DMS79 (cell line): ENCODE data around the gene BCAM.
"Not testable (repeated sequence)": the region's sequence is repeated elsewhere in the genome, so short reads cannot be mapped to it uniquely, and the experiment has no call there.

ENCODE experiments used
- DNase-seq: peaks from one replicate; lab custom pipeline; 2025; lab: John Stamatoyannopoulos, UW

BCAM gene

DNA sequence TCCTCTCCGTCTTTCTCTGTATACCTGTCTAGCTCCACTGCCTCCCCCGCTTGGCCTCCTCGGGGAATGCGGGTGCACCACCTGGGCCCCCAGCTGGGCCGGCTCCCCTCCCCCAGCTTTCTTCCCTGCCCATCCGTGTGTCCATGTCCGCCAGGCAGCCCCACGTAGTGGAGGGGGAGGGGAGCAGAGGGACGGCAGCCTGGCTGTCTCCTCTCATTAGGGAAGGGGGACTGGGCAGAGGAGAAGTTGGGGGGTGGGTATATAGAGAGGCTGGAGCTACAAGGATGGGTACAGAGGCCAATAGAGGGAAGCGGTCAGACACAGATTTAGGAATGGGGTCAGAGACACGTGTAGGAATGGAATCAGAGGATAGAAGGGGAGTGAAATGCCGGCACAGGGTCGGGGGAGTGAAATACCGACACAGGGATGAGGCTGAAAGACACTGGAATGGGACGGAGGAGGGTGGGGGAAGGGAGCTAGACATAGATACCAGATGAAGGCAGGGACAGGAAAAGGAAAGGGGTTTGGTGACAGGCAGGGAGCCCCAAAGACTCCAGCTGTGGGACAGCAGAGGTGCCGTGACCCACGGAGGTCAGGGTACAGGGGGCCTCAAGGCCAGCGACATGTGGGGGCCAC lies 40.0 kb downstream of the BCAM start:
- DNase-seq = no peak

DNA sequence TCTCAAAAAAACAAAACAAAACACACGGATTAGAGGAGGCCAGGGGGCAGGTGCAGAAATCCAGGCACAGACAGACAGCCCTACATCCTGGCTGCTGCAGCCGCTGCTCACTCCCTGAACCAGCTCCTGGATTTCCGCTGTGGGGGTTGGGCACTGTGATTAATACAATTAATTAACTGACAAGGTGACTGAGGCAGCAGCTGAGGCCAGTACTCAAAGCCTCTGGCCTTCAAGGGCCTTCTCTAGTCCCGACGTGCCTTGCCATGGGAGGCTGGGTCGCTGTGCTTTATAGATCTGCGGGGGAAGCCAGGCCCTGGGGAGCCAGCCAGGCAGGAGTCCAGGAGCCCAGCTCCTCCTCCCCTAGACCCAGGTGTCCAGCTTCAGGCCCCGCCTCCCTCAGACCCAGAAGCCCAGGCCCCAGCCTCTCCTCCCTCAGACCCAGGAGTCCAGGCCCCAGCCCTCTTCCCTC lies 41.8 kb downstream of the BCAM start:
- DNase-seq = no peak

DNA sequence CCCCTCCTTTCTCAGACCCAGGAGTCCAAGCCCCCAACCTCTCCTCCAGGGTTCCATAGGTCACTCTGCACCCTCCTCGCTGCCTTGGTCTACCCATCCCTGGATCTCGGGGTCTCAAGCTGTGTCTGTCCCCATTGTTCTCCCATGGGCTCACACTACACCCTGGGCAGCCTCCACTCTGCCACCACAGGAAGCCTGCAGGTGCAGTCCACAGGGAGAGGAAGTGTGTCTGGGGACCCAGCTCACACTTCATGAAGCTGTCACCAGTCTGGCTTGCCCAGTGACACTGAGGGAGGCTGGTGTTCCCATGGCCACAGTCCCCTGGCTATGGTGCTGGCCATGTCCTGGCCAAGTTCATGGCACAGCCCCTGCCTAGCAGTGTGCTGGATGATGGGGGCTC lies 42.5 kb downstream of the BCAM start:
- no peak for DNase-seq

DNA sequence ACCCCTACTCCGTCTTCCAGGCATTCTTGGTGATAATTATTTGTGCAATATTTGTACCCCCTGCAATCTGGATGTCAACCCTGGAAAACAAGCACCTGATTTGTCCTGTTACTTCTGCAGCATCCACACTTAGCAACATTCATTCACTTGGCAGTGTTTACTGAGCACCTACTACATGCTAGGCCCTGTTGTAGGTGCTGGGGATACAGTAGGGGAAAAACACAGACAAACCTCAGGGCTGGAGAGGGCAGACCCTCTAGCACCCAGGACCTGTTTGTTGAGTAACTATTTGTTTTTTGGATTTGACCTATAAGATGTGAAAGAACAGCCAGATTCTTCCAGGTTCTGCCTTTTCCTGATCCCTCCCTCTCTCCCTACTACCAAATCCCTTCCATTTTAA lies 46.7 kb downstream of the BCAM start:
- no peak for DNase-seq

DNA sequence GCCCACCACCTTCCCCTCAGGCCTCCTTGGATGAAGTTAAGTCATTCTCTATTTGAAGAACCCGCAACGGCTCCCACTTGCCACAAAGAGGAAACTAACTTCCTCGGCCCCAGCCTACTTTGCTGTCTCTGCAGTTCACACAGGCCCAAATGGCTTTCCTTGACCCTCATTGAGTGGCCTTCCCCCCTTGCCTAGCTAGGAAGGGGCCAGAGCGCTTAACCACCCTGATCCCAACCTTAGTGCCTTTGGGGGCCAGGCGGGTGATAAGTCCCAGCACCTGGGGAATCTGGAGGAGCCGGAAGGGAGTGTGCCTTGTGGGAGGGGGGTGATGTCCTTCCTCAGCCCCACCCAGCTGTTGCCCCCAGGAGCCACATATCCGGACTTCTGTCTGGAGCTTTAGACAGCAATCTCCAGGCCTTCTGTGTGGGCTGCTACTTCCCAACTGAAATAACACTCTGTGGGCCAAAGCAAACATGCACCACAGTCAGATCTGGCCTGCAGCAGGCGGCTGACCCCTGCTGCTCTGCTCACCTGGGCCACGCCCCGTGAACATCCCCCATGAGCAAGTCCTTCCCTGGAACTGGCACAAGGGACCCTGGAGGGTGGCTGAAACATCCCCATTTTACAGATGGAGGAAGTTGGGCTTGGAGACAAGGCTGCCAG lies 47.6 kb downstream of the BCAM start:
- no peak for DNase-seq

DNA sequence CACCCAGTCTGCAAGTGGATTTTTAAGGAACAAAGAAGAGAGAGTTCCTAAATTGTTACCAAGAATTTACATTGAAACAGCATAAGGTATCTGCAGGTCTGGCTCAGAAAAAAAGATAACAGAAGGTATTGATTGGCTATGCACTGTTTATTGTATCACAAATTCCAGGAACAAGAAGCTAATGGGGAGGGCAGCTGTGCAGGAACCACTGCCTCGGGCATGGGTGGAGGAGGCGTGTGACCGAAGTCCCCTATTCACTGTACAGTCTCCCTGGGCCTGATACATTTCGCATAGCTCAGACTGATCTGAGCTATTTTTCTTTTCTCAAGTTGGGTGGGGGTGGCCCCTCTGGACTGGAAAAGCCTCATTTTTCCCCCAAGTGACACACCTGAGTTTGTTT lies 48.9 kb downstream of the BCAM start:
- DNase-seq = no peak

DNA sequence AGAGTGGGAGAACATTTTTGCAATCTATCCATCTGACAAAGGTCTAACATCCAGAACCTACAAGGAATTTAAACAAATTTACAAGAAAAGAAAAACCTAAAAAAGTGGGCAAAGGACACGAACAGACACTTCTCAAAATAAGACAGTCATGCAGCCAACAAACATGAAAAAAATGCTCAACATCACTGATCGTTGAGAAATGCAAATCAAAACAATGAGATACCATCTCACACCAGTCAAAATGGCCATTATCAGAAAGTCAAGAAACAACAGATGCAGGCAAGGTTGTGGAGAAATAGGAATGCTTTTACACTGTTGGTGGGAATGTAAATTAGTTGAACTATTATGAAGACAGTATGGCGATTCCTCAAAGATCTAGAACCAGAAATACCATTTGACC lies 52.7 kb downstream of the BCAM start:
- DNase-seq = not testable (repeated sequence)

DNA sequence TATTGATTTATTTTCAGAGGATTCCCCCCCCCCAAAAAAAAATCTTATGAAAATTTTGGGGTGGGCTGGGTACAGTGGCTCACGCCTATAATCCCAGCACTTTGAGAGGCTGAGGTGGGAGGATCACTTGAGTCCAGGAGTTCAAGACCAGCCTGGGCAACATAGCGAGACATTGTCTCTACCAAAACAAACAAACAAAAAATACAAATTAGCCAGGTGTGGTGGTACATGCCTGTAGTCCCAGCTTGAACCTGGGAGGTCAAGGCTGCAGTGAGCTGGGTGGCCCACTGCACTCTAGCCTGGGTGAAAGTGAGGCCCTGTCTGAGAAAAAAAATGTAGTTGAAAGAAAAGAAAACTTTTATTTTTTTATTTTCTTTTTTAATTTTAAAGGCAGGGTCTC lies 55.1 kb downstream of the BCAM start:
- no peak for DNase-seq

DNA sequence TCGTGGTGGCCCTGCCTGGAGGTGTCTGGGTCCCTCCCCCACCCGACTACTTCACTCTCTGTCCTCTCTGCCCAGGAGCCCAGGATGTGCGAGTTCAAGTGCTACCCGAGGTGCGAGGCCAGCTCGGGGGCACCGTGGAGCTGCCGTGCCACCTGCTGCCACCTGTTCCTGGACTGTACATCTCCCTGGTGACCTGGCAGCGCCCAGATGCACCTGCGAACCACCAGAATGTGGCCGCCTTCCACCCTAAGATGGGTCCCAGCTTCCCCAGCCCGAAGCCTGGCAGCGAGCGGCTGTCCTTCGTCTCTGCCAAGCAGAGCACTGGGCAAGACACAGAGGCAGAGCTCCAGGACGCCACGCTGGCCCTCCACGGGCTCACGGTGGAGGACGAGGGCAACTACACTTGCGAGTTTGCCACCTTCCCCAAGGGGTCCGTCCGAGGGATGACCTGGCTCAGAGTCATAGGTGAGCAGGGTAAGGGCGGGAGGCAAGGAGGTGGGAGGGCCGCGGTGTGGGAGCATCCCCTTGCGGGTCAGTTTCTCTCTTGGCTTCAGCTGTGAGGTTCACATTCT lies 56.4 kb downstream of the BCAM start:
- DNase-seq = no peak

DNA sequence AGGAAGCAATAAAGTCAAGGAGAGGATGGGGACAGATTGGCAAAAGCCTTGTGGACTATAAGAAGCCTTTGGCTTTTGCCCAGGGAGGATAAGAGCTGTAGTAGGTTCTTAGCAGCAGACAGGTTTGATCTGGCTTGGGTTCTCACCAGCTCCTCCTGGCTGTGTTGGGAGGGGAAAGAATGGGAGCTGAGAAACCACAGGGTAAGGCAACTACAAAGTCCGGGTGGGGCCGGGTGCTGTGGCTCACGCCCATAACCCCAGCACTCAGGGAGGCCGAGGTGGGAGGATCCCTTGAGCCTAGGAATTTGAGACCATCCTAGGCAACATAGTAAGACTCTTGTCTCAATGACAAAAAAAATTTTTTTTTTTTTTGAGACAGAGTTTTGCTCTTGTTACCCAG lies 57.8 kb downstream of the BCAM start:
- no peak for DNase-seq

DNA sequence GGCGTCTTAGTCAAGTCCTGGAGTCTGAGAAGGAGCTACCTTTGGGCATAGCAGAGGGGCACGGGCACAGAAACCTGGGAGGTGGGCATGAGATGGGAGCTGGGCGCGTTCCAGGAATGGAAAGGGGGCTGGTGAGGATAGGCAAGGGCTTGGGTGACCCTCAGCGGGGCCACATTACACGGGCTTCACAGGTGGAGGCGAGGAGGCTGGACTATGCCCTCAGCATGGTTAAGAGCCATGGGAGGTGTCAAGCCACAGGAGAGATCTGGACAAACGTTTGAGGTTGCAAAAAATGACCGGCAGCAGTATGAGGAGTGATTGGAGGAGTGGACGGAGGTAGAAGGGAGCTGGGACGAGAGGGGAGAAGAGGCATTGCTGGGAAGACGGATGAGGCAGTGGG lies 58.7 kb downstream of the BCAM start:
- DNase-seq = no peak

DNA sequence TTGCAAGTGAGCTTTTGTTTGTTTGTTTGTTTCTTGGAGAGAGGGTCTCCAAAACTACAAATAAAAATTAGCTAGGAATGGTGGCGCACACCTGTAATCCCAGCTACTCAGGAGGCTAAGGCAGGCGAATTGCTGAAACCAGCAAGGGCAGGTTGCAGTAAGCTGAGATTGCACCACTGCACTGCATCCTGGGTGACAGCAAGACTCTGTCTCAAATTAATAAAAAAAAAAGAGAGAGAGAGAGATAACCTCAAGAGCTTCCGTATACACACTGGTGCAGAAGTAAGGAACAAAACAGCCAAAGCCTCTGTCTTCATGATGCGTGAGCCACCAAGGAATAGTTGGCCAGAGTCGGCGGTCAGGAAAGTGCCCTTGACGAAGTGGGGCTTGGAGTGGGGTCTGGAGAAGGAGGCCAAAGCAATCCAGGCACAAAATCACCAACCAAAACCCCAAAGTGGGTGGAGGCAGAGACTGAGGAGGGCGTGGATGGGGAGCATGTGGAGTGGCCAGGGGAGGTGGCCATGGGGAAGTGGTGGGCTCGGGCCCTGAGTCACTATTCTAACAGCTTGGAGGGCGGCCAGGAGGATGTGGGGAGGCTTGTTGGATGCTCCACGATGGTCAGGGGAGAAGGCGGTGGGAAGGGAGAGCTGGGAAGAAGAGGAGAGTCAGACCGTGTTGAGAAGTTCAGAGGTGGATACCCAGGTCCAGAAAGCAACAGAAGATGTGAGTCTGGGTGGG lies 61.0 kb downstream of the BCAM start:
- DNase-seq = no peak
